GM10248 (cell line): ENCODE measurements around the gene STAU1.
"Not testable (repeated sequence)": the region's sequence is repeated elsewhere in the genome, so short reads cannot be mapped to it uniquely, and the experiment has no call there.

Source experiments
- CTCF ChIA-PET: fragments of 300-600 bp; sonication (Branson Sonifier 250); formaldehyde crosslinking; extraction: SDS; loops from one replicate; lab custom pipeline; 2021; ENCODE audit warnings: antibody characterized with exemption; lab: Yijun Ruan, JAX
- POLR2A ChIA-PET: fragments of 350-650 bp; sonication (Branson Sonifier 250); formaldehyde crosslinking; extraction: SDS; loops from one replicate; lab custom pipeline; 2020; ENCODE audit warnings: antibody characterized with exemption; lab: Yijun Ruan, JAX
- DNase-seq: peaks from one replicate; pipeline ENCODE4 v3.0.0; 2012; ENCODE audit errors: extremely low spot score
- TF ChIP-seq, protein P1 (sequence below): IDR thresholded peaks from 2 replicates; pipeline ENCODE4 v1.5.1; 2012; ENCODE audit warnings: mild to moderate bottlenecking, low read depth; ENCODE audit errors: extremely low read depth, missing control alignments, control extremely low read depth

Gene STAU1

DNA sequence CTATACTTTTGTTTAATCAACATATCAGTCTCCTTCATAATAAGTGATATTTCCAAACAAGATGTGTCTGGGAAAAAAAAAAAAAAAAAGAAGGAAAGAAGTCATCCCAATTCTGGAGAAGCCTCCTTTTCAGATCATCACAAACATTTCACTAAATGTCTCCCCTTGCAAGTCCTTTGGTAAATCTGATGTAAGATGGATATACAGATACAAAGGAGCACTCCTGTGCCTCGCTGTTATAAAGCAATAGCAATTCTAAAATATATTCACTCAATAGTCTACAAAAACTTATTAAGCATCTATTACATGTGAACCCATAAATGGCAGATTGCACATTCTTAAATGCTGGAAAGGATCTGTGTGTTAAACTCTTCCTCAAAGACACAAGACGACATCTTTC, 17.4 kb downstream of the STAU1 start:
- DNase-seq = no peak
- TF ChIP-seq, protein P1, sequence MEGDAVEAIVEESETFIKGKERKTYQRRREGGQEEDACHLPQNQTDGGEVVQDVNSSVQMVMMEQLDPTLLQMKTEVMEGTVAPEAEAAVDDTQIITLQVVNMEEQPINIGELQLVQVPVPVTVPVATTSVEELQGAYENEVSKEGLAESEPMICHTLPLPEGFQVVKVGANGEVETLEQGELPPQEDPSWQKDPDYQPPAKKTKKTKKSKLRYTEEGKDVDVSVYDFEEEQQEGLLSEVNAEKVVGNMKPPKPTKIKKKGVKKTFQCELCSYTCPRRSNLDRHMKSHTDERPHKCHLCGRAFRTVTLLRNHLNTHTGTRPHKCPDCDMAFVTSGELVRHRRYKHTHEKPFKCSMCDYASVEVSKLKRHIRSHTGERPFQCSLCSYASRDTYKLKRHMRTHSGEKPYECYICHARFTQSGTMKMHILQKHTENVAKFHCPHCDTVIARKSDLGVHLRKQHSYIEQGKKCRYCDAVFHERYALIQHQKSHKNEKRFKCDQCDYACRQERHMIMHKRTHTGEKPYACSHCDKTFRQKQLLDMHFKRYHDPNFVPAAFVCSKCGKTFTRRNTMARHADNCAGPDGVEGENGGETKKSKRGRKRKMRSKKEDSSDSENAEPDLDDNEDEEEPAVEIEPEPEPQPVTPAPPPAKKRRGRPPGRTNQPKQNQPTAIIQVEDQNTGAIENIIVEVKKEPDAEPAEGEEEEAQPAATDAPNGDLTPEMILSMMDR = no peak
- ChIA-PET POLR2A (no interaction called here), CTCF (interaction anchor here (0.7 to 1.0 kb wide), 2 partner anchors 8 to 16 kb away, joined by 3 to 5 read pairs; no protein-coding TSS in a partner anchor)

DNA sequence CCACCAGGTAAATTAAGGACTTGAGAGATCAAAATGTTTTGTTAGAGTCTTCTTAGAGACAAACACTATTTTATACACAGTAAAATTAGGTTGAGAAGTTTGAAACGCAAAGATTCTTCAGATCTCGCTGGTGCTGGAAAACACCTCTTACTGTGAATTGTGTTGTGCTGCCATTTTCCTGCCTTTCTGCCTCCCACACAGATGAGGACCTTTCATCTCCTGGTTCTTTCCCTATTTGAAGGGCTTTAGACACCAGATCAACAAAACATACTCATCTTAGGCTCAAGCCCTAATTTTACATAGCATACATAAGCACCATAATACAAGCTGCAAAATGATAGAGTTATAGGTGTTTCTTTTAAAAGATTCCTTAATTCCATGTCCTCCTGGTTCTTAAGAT, 18.6 kb downstream of the STAU1 start:
- ChIA-PET POLR2A (no interaction called here), CTCF (no interaction called here)
- TF ChIP-seq, protein P1 = no peak
- no peak for DNase-seq

DNA sequence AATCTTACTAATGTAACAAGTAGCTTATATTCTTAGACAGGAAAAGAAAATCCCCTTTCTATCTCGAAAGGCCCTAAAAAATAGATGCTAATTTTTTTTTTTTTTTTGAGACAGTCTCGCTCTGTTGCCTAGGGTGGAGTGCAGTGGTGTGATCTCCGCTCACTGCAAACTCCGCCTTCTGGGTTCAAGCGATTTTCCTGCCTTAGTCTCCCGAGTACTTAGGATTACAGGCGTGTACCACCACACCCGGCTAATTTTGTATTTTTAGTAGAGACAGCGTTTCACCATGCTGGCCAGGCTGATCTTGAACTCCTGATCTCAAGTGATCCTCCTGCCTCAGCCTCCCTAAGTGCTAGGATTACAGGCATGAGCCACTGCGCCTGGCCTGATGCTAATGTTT, 19.3 kb downstream of the STAU1 start:
- POLR2A ChIA-PET, DNase-seq: not testable (repeated sequence)
- CTCF ChIA-PET = interaction anchor here (1.6 to 6.5 kb wide), 4 partner anchors 9 to 48 kb away, joined by 3 to 40 read pairs (median 16); no protein-coding TSS in a partner anchor

DNA sequence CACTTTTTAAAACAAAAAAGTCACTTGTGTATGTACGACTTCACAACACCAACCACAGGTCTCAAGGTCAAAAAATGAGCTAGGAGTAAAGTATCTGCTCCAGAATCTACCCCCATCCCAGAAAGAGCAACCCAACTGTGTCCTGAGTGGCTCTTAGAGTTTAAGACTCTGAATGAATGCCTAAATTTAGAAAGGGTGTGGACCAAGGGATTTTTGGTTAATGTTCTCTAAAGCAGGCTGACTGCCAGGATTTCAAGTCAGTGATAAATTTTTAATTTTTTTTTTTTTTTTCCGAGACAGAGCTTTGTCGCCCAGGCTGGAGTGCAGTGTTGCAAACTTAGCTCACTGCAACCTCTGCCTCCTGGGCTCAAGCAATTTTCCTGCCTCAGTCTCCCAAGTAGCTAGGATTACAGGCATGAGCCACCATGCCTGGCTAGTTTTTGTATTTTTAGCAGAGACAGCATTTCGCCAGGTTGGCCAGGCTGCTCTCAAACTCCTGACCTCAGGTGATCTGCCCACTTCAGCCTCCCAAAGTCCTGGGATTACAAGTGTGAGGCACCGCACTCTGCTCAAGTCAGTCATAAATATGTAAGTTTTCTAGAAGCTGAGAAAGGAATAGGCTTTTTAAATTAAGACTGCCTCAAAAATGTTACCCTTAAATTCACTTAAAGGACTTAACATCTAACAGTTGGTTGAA, 20.2 kb downstream of the STAU1 start:
- ChIA-PET CTCF (interaction anchor here (1.6 to 6.5 kb wide), 4 partner anchors 8 to 49 kb away, joined by 3 to 40 read pairs (median 16); no protein-coding TSS in a partner anchor), POLR2A (interaction anchor here (0.6 kb wide), 1 partner anchor 29 kb away, joined by 3 read pairs; no protein-coding TSS in a partner anchor)
- TF ChIP-seq, protein P1 = no peak
- DNase-seq = no peak

DNA sequence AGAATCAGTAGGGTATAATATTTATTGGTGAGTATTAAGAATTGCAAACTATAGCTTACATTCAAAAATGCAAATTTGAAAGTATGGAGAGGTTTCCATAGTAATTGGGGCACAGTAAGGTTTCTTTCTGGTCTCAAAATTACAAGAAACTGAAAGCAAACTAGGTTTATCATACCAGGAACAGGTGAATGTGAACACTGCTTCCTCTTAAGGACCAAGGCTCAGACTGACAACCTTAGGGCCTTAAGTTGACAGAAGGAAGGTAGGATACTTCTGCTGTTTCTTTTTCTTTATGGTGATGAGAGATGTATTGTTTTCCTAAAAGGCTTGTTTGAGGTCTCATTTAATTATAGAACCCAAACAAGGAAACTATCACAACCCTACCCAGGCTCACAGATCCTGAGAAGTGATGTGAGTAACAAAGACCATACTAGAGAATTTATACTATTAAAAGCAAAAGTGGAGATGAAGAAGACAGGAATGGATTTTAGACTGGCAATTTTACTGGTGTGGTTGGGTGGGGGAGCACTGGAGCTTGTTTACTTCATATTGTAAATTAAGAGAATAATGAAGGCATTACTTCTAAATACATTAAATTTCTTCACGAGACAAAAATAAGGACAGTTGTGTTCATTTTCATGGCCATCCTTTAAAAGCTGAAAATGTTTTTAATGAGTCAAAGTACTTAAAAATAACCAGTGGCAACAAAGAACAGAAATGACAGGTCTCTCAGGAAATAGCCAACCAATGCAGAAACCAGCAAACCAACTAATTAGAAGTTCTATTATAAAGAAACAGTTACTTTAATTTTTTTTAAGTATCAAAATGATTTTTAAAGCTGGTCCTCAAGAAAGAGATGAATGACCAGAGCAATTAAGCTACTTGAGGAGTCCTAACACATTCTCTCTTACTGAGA, 21.3 kb downstream of the STAU1 start:
- TF ChIP-seq, protein P1 = no peak
- ChIA-PET POLR2A (interaction anchor here (0.8 kb wide), 1 partner anchor 84 kb away, joined by 6 read pairs; no protein-coding TSS in a partner anchor), CTCF (interaction anchor here (0.9 to 6.5 kb wide), 6 partner anchors 14 to 50 kb away, joined by 3 to 40 read pairs (median 6); no protein-coding TSS in a partner anchor)
- DNase-seq = peak; percentile 50

DNA sequence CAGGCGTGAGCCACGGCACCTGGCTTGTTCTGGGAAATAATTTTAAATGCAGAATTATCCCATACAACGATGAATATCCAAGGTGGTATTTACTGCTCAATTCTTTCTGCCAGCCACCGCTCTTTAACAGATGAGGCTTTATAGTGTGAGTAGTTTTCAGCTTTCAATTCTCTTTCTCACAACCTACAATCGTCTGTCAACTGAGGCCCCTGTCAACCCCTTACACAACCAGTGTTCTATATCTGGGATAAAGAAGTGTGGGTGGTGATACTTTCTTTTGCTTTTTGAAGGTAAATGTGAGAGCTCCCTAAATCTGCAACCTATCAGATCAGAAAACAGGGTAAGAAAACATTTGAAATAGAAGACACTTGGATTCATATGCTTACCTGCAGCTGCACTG, 22.5 kb downstream of the STAU1 start:
- TF ChIP-seq, protein P1 = no peak
- ChIA-PET POLR2A (interaction anchor here (0.6 kb wide), 1 partner anchor 102 kb away, joined by 7 read pairs; no protein-coding TSS in a partner anchor), CTCF (interaction anchor here (0.9 to 6.5 kb wide), 6 partner anchors 14 to 52 kb away, joined by 3 to 40 read pairs (median 4); no protein-coding TSS in a partner anchor)
- peak; percentile 57 for DNase-seq
